K562 (cell line): ENCODE data around the gene GJC2. TPM values are rescaled to one million over a fixed set of nuclear protein-coding genes. Genes with fewer than 3 reads are reported as not detected.

Experiments
- BRD4 ChIP-seq: fragments of 200-600 bp; sonication (generic); IDR thresholded peaks from 2 replicates; pipeline ENCODE4 v1.6.1; 2017; ENCODE audit warnings: inconsistent platforms
- BRD9 ChIP-seq: fragments of 450-650 bp; IDR thresholded peaks from 2 replicates; pipeline ENCODE4 v1.6.1; 2018; ENCODE audit warnings: low read depth; ENCODE audit not compliant: partially characterized antibody
- CEBPB ChIP-seq: fragments of 450-650 bp; IDR thresholded peaks from 2 replicates; pipeline ENCODE4 v1.6.1; 2016; ENCODE audit warnings: missing genetic modification characterization, missing compliant biosample characterization
- CREB1 ChIP-seq, 2 experiments: sonication (generic) in 1 of 2; formaldehyde crosslinking in 1 of 2; IDR thresholded peaks; 2 replicates each; pipeline versions ENCODE4 v1.6.1 to v1.8.0; 2012 to 2022; ENCODE audit warnings: inconsistent platforms in 1 of 2, mild to moderate bottlenecking in 1 of 2, missing genetic modification reagents in 1 of 2, moderate library complexity in 1 of 2
- ILF3 ChIP-seq: fragments of 450-650 bp; IDR thresholded peaks from 2 replicates; pipeline ENCODE4 v1.6.1; 2018; ENCODE audit warnings: antibody characterized with exemption, mild to moderate bottlenecking, moderate library complexity, borderline replicate concordance
- KLF13 ChIP-seq: fragments of 450-650 bp; IDR thresholded peaks from 2 replicates; pipeline ENCODE4 v1.6.1; 2016; ENCODE audit warnings: missing genetic modification characterization, low read depth, mild to moderate bottlenecking, missing compliant biosample characterization, moderate library complexity, borderline replicate concordance
- NCOA1 ChIP-seq: fragments of 450-650 bp; IDR thresholded peaks from 2 replicates; pipeline ENCODE4 v1.6.1; 2016; ENCODE audit warnings: low read depth
- NFIC ChIP-seq: fragments of 450-650 bp; IDR thresholded peaks from 2 replicates; pipeline ENCODE4 v1.6.1; 2017; ENCODE audit warnings: mild to moderate bottlenecking, inconsistent platforms
- NRF1 ChIP-seq, 2 experiments: fragments of 450-650 bp; IDR thresholded peaks in 1 of 2; conservative IDR thresholded peaks in 1 of 2; 2 replicates each; pipeline ENCODE4 v1.6.1; 2014; ENCODE audit warnings: mild to moderate bottlenecking in 2 of 2
- RNF2 ChIP-seq: sonication (generic); IDR thresholded peaks from 2 replicates; pipeline ENCODE4 v1.6.1; 2016
- SMARCC2 ChIP-seq: fragments of 450-650 bp; IDR thresholded peaks from 2 replicates; pipeline ENCODE4 v1.6.1; 2017; ENCODE audit warnings: antibody characterized with exemption, moderate library complexity, mild to moderate bottlenecking, low read depth
- STAT5A ChIP-seq: IDR thresholded peaks from 2 replicates; pipeline ENCODE4 v1.6.1; 2012; ENCODE audit warnings: low read length, inconsistent platforms, borderline replicate concordance
- ZHX1 ChIP-seq: fragments of 150-350 bp; conservative IDR thresholded peaks from 2 replicates; pipeline ENCODE4 v1.6.1; 2014; ENCODE audit warnings: low read length
- ZNF695 ChIP-seq: fragments of 450-650 bp; formaldehyde crosslinking; IDR thresholded peaks from 2 replicates; pipeline ENCODE4 v1.4.0; 2020; ENCODE audit warnings: mild to moderate bottlenecking, moderate library complexity
- polyA plus RNA-seq, 8 experiments: library from polyadenylated mRNA; depleted of rRNA in 4 of 8; stranded (reverse) in 5 of 8; unstranded in 3 of 8; fragments of >200 nt; fragmentation: Nextera tagmentation in 2 of 8; fragmentation: Illumina TruSeq in 1 of 8; extraction: Ambion mirVana in 2 of 8; extraction: Trizol in 1 of 8; gene quantifications; 2 replicates each; pipeline versions ENCODE4 v1.2.1 to v1.2.3, GENCODE V29; 2011 to 2014; ENCODE audit warnings: inconsistent platforms in 1 of 8, missing spikeins in 1 of 8
- total RNA-seq, 7 experiments: library from RNA; depleted of rRNA in 6 of 7; stranded (reverse); fragments of >200 nt in 6 of 7; fragmentation: Illumina TruSeq in 2 of 7; extraction: Trizol in 2 of 7; gene quantifications; 2 replicates each; pipeline versions ENCODE4 v1.2.1 to v1.2.3, GENCODE V29; 2011 to 2021; ENCODE audit warnings: low replicate concordance in 1 of 7
- TF ChIP-seq, protein P1 (sequence below): IDR thresholded peaks from 2 replicates; pipeline ENCODE4 v1.6.1; 2016; ENCODE audit warnings: missing genetic modification characterization, missing compliant biosample characterization
- TF ChIP-seq, protein P2 (sequence below): IDR thresholded peaks from 2 replicates; pipeline ENCODE4 v1.6.1; 2011; ENCODE audit not compliant: insufficient read length; ENCODE audit errors: extremely low read depth
- TF ChIP-seq, protein P3 (sequence below): sonication (generic); formaldehyde crosslinking; IDR thresholded peaks from 2 replicates; pipeline ENCODE4 v1.5.0; 2020; ENCODE audit warnings: missing genetic modification reagents
- TF ChIP-seq, protein P4 (sequence below): fragments of 450-650 bp; IDR thresholded peaks from 2 replicates; pipeline ENCODE4 v1.6.1; 2016; ENCODE audit warnings: antibody characterized with exemption

GJC2 gene
- total and polyA plus RNA-seq, 9 of the 15 experiments (the other 6 are each of a cell fraction or from before 2014, with no cell fraction given): 0.03 to 0.62 (median 0.11) TPM; not detected in 2

DNA sequence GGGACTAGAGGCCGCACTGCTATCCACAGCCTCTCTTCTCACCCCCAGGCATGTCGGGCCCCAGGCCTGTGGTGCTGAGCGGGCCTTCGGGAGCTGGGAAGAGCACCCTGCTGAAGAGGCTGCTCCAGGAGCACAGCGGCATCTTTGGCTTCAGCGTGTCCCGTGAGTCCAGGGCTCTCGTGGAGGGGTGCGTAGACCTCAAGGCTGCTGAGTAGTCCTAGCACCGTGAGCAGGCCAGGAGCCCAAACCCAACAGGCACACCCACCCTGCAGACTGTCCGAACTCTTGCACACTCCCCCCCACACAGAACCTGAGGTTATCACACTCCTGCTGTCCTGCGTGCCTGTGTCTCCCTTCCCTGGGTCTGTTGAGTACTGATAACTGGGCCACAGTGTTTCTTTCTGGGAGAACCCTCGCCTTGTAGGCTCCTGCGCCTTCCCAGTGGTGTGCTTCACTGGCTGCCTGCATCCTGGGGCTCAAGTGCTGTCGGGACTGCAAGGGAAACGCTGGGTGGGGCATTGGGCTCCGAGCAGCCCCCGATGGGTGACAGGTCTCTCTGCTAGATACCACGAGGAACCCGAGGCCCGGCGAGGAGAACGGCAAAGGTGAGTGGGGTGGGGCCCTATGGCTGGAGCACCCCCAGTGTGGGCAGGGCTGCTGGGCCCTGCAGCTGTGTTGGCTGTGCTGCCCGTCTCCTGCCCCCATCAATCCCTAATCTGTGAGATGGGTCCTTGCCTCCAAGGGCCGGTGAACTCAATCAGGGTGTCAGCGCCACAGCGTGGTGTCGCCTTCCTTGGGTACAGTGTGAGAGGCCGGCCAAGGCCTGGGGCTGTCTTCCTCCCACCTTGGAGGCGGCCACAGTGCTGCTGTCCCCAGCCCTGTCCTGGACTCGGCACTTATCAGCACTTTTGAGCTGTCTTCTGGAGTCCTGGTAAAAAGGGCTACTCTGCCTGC is 4.0 kb upstream of the GJC2 start (continued):
- TF ChIP-seq, protein P1, sequence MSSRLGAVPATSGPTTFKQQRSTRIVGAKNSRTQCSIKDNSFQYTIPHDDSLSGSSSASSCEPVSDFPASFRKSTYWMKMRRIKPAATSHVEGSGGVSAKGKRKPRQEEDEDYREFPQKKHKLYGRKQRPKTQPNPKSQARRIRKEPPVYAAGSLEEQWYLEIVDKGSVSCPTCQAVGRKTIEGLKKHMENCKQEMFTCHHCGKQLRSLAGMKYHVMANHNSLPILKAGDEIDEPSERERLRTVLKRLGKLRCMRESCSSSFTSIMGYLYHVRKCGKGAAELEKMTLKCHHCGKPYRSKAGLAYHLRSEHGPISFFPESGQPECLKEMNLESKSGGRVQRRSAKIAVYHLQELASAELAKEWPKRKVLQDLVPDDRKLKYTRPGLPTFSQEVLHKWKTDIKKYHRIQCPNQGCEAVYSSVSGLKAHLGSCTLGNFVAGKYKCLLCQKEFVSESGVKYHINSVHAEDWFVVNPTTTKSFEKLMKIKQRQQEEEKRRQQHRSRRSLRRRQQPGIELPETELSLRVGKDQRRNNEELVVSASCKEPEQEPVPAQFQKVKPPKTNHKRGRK (tag): no peak
- TF ChIP-seq ZHX1: no peak
- no peak for TF ChIP-seq ILF3
- TF ChIP-seq, protein P2, sequence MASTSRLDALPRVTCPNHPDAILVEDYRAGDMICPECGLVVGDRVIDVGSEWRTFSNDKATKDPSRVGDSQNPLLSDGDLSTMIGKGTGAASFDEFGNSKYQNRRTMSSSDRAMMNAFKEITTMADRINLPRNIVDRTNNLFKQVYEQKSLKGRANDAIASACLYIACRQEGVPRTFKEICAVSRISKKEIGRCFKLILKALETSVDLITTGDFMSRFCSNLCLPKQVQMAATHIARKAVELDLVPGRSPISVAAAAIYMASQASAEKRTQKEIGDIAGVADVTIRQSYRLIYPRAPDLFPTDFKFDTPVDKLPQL: no peak
- TF ChIP-seq CEBPB (tag): no peak
- TF ChIP-seq, protein P3, sequence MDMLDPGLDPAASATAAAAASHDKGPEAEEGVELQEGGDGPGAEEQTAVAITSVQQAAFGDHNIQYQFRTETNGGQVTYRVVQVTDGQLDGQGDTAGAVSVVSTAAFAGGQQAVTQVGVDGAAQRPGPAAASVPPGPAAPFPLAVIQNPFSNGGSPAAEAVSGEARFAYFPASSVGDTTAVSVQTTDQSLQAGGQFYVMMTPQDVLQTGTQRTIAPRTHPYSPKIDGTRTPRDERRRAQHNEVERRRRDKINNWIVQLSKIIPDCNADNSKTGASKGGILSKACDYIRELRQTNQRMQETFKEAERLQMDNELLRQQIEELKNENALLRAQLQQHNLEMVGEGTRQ (CRISPR knock-in tag): no peak
- peak; percentile 65 for TF ChIP-seq CREB1 (IDR thresholded peaks at IDR 0.05)
- TF ChIP-seq CREB1 (CRISPR knock-in tag; IDR thresholded peaks at IDR 0.05): 0 out of 2 replicates have a peak, but pooled peaks have one; percentile 12
- peak; percentile 39; the same call in 1 of the 2 replicates for TF ChIP-seq NCOA1
- peak; percentile 76 for TF ChIP-seq SMARCC2
- TF ChIP-seq, protein P4, sequence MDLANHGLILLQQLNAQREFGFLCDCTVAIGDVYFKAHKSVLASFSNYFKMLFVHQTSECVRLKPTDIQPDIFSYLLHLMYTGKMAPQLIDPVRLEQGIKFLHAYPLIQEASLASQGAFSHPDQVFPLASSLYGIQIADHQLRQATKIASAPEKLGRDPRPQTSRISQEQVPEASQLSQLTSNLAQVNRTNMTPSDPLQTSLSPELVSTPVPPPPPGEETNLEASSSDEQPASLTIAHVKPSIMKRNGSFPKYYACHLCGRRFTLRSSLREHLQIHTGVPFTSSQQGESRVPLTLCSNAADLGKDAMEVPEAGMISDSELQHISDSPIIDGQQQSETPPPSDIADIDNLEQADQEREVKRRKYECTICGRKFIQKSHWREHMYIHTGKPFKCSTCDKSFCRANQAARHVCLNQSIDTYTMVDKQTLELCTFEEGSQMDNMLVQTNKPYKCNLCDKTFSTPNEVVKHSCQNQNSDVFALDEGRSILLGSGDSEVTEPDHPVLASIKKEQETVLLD: peak; percentile 90
- peak; percentile 90 for TF ChIP-seq NFIC
- peak; percentile 89 for TF ChIP-seq STAT5A
- TF ChIP-seq RNF2: 0 out of 2 replicates have a peak, but pooled peaks have one; percentile 53
- TF ChIP-seq KLF13 (tag): peak; percentile 46; the same call in 1 of the 2 replicates
- no peak for TF ChIP-seq ZNF695 (CRISPR knock-in tag)
- peak; percentile 68 to 74 for TF ChIP-seq NRF1 (conservative IDR thresholded peaks at IDR 0.05 in 1 of 2, IDR thresholded peaks at IDR 0.05 in 1 of 2)
- TF ChIP-seq BRD4: no peak
- no peak for TF ChIP-seq BRD9
